ENCODE data around the gene MRPL38.

DNA sequence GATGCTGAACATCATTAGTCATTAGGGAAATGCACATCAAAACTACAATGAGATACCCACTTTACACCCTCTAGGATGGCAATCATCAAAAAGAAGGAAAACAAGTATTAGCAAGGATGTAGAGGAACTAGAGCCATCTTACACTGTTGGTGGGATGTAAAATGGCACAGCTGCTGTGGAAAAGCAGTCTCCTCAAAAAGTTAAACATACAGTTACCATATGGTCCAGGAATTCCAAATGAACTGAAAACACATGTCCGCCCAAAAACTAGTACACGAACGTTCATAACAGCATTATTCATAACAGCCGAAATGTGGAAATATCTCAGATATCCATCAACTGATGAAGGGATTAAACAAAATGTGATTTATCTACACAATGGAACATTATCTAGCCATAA is 29.1 kb upstream of the MRPL38 start:
- TF ChIP-seq POLR2A (IDR thresholded peaks at IDR 0.05; ENCODE audit: low read length) = no peak
- TF ChIP-seq, protein P1, sequence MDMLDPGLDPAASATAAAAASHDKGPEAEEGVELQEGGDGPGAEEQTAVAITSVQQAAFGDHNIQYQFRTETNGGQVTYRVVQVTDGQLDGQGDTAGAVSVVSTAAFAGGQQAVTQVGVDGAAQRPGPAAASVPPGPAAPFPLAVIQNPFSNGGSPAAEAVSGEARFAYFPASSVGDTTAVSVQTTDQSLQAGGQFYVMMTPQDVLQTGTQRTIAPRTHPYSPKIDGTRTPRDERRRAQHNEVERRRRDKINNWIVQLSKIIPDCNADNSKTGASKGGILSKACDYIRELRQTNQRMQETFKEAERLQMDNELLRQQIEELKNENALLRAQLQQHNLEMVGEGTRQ (IDR thresholded peaks at IDR 0.05) = no peak
- no peak for TF ChIP-seq EP300 (IDR thresholded peaks at IDR 0.05)
- no peak for TF ChIP-seq ZC3H11A (IDR thresholded peaks at IDR 0.05)
- TF ChIP-seq CHD4 (IDR thresholded peaks at IDR 0.05; ENCODE audit: borderline replicate concordance) = no peak
- no peak for TF ChIP-seq ESRRA (IDR thresholded peaks at IDR 0.05; ENCODE audit: borderline replicate concordance, low read length)
- TF ChIP-seq, protein P2, sequence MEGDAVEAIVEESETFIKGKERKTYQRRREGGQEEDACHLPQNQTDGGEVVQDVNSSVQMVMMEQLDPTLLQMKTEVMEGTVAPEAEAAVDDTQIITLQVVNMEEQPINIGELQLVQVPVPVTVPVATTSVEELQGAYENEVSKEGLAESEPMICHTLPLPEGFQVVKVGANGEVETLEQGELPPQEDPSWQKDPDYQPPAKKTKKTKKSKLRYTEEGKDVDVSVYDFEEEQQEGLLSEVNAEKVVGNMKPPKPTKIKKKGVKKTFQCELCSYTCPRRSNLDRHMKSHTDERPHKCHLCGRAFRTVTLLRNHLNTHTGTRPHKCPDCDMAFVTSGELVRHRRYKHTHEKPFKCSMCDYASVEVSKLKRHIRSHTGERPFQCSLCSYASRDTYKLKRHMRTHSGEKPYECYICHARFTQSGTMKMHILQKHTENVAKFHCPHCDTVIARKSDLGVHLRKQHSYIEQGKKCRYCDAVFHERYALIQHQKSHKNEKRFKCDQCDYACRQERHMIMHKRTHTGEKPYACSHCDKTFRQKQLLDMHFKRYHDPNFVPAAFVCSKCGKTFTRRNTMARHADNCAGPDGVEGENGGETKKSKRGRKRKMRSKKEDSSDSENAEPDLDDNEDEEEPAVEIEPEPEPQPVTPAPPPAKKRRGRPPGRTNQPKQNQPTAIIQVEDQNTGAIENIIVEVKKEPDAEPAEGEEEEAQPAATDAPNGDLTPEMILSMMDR (IDR thresholded peaks at IDR 0.05) = no peak
- no peak for TF ChIP-seq JUN (IDR thresholded peaks at IDR 0.05)
- no peak for TF ChIP-seq FOSL2 (IDR thresholded peaks at IDR 0.05)
- TF ChIP-seq FOSL2 (CRISPR knock-in tag; IDR thresholded peaks at IDR 0.05) = no peak
- TF ChIP-seq, protein P3, sequence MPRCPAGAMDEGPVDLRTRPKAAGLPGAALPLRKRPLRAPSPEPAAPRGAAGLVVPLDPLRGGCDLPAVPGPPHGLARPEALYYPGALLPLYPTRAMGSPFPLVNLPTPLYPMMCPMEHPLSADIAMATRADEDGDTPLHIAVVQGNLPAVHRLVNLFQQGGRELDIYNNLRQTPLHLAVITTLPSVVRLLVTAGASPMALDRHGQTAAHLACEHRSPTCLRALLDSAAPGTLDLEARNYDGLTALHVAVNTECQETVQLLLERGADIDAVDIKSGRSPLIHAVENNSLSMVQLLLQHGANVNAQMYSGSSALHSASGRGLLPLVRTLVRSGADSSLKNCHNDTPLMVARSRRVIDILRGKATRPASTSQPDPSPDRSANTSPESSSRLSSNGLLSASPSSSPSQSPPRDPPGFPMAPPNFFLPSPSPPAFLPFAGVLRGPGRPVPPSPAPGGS (IDR thresholded peaks at IDR 0.05) = no peak
- TF ChIP-seq, protein P4, sequence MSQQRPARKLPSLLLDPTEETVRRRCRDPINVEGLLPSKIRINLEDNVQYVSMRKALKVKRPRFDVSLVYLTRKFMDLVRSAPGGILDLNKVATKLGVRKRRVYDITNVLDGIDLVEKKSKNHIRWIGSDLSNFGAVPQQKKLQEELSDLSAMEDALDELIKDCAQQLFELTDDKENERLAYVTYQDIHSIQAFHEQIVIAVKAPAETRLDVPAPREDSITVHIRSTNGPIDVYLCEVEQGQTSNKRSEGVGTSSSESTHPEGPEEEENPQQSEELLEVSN (IDR thresholded peaks at IDR 0.05; ENCODE audit: borderline replicate concordance, low read depth) = no peak

All from A549 (cell line).